HPDE6-E6E7 (cell line): ENCODE results near the gene TEX10.

Experiments used
- DNase-seq: peaks from one replicate; pipeline ENCODE4 v3.0.0; 2011; ENCODE audit warnings: missing footprints; ENCODE audit errors: extremely low spot score

TEX10 gene

DNA sequence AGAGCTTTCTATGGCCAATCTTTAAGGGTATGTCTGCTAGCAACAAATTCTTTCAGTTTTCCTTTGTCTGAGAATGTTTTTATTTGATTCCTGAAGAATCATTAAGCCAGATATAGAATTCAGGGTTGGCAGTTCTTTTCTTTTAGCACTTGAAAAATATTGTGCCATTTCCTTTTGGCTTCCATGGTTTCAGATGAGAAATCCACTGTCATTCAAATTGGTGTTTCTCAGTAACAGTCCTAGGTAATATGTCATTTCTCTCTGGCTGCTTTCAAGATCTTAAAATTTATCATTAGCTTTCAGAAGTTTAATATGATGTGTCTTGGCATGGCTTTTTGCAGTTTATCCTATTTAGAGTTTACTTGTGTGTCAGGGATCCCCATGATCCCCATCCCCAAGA lies 67.7 kb downstream of the TEX10 start:
- no peak for DNase-seq

DNA sequence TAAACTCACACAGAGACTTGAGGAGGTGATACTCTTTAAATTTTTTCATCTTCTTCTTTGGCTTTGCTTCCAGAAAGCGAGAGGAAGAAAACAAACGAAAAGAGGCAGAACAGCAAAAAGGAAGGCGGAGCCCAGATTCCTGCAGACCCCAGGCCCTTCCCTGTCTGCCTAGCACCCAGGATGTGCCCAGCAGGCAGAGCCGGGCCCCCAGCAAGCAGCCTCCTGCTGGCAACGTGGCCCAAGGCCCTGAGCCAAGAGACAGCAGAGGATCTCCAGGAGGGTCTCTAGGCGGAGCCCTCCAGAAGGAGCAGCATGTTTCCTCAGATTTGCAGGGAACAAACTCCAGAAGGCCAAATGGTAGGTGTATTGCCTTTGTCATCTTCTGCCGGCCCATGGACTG lies 68.5 kb downstream of the TEX10 start:
- DNase-seq: no peak

DNA sequence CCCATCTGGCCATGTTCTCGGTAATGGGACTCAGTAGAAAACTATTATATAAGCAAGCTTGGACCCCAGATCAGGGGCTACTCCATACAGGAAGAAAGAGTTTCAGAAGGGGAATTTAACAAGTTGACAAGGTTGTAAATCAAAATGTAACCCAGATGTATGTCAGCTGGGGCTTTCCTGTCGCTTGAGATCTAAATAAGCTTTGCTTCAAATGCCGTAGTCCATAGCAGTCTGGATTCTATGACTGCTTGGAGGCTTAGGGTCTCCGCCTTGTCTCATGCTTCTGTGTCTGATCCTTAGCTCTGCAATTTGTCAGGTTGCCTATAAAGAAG lies 70.4 kb downstream of the TEX10 start:
- DNase-seq: no peak

DNA sequence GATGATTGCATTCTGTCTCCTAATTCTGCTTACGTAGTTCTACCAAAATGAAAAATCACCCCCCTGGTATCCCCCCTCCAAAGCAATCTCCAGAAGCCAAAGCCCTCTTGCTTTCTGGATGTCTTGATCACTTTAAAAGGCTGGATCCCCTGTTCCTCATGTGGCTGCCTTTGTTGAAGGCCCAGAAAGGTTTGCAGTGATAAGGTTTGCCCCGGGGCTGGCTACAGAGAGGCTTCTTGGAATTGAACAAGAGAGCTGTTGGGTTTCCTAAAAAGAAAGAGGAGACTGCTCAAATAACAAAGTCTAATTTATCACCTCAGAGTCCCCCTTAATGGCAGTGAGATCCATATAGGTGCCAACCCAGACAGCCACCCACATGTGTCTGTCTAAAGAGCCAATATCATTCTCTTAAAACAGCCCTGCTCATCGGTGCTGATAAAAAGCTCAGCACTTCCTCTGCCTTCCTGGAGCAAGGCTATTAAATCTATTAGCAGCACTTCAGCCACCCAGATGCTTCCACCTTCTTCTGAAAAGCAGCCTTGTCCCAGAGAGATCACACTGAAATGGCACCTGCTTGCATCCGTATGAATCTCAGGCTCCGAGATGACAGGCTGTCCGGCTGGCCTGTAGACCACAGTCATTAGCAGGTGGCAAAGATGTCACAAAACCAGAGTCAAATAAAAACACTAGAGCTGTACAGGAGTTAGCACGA lies 70.9 kb downstream of the TEX10 start:
- DNase-seq: no peak

DNA sequence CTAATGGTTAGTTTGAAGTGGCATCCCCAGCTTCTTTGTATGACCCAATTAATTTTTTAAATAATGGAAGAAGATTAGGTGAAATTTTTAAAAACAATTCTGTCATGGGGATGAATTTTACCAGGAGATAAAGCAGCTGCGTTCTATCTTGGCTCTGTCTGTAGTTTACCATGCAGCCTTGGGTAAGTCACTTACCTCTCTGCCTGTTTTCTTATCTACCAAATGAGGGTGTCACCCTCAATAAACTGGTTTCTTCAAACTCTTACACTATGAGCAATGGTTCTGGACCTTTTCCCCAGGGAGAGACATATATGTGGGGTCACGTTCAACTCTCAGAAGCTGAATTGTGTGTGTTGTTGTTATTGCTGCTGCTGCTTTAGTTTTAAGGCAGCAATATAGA lies 71.7 kb downstream of the TEX10 start:
- DNase-seq: no peak

DNA sequence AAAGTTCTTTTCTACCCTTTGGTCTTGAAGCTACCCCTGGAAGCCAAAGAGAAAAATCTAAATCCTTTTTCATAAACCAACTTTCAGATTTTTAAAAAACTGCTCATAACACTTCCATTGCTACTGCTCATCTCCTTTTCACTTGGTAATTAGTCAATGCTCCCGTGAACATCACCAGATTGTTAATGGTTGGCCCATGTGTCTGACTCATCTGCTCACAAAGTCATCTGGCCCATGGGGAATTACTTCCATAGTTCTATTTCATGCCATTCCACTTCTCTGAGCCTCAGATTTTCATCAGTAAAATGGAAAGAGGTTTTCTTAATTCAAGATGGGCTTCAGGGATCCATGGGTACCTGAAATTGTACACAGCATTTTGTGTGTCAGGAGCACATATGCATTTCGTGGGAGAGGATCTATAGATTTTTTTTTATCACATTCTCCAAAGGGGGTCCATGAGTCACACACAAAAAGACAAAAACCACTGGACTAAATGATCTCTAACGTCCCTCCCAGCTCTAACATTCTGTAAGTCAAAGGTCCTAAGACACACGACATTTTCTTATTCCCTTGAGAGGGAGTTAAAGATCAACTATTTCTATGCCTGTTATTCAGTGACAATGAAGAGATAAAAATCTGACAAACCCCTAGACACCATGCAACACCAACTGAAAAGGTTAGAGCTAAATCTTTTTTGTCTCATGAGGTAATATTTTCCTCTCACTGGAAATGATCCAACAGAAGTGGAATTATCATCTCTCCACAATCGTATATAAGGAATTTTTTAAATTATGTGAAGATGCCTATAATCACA lies 75.4 kb downstream of the TEX10 start:
- no peak for DNase-seq

DNA sequence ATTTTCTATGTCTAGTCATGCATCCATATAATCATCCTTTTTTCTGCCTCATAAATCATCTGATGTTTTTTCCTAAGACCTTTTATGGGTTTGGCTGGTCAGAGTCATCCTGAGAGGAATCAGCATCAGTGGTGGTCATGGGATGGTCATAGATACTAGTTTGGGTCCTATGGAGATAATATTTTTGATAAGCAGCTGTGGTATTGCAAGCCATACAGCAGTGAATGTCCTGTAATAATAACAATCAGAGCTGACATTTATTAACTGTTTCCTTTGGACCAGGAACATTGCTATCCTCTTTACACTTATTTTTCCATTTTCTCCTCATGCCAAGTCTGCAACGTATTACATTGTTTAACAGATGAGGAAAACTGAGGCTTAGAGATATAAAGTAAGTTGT lies 83.1 kb downstream of the TEX10 start:
- no peak for DNase-seq

DNA sequence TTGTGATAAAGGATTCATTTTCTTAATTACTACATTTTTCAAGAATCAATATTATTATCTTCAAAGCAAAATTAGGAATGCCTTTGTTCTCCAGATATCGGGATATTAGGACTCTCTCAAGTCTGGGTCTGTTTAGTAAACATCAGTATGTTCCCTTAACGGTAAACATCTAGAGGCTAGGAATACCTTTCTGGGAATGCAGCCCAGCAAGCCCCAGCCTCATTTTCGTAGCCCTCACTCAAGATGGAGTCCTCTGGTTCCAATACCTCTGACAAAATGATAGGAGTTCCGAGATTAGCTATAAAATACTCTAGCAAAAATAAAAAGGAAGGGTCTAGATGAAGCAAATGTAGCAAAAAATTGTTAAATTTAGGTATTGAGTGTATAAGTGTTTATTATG lies 84.5 kb downstream of the TEX10 start:
- DNase-seq: no peak

DNA sequence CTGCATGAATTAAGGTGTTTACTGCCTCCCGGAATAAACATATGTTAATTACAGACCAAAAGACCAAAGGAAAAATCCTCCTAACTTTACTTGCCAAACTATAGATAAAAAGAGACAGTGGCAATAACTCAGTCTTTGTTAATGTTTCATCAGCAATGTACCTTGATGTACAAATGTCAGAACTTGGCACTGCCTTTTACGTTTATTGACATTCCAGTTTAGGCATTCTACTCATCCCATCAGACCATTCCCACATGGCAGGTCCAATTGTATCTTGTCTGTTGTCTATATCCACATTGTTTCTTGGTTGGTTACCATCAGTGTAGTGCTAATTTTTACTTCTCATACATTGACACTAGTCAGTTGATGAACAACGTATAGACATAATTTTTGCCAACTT lies 85.5 kb downstream of the TEX10 start:
- no peak for DNase-seq
